GM18873 (cell line): ENCODE results near the gene NR2C2.
A peak's percentile ranks its signal among the peaks of the same experiment; 100 is the strongest.
"Not testable (repeated sequence)": the region's sequence is repeated elsewhere in the genome, so short reads cannot be mapped to it uniquely, and the experiment has no call there.

ENCODE experiments used
- ATAC-seq: cut with Tn5 transposase; IDR thresholded peaks from one replicate; pipeline ENCODE4 v1.9.1; 2021; ENCODE audit warnings: mild to moderate bottlenecking, moderate library complexity, moderate number of reproducible peaks; ENCODE audit not compliant: unreplicated experiment, low FRiP score

NR2C2 gene

GRCh38 chr3:14957153-14957552, 9.8 kb downstream of the NR2C2 start:
- ATAC-seq: no peak

- ATAC-seq: no peak
These were observed 10.5 kb downstream of the NR2C2 start for GRCh38 chr3:14957925-14958324.

GRCh38 chr3:14959359-14959943, 12.1 kb downstream of the NR2C2 start:
- ATAC-seq: no peak

DNA sequence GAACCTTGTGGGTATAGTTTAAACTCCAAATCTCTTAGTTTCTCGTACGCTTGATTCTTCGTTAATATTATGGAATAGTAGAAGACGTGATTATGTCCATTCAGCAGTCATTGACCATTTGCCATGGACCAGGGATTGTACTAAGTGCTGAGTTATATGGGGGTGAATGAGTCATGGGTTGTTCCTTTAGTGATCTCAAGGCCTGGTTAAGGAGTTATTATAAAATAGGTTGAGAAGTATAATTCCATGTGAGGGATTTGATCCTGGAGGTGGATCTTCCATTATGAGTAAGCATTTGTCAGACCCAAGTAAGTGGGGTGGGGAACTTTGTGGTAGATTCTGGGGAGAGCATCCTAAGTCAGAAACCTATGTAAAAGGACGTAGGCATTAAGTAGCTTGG, 15.4 kb downstream of the NR2C2 start:
- no peak for ATAC-seq

GRCh38 chr3:14967285-14967684, 19.9 kb downstream of the NR2C2 start:
- ATAC-seq: no peak

GRCh38 chr3:14969671-14970070, 22.3 kb downstream of the NR2C2 start:
- ATAC-seq: no peak

DNA sequence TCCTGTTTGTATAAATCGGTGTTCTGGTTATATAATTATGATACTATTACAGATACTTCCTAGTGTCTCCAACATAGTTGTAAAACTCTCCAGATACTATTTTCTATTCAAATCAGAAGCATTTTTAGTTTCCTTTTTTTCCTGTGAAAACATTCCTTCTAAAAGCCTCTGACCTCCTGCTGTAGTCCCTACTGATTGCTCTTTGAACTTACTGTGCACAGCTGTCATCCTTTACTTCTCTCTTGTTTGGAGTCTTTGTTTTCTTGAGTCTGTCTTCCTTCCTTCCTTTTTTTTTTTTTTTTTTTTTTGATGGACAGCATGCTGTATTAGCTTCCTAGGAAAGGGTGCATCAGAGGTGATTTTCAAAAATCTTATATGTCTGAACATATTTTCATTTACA, 28.9 kb downstream of the NR2C2 start:
- ATAC-seq: no peak

DNA sequence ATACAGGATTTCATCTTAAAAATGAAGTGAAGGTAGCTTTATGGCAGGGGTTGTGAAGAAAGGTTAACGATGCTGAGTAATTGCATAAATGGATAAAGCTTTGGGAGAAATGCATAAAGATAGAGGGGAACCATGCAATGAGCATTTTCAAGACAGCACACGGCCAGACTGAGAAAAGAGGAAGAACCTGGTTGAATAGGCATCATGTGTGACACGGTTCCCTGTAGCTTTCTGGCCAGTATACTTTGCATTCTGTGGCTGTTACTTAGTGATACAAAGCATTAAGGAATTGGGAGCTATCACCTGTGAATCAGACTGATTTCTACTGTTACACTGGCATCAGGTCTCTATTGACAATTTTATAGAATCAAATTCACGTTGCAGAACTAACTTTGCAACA, 33.3 kb downstream of the NR2C2 start:
- ATAC-seq: no peak

- no peak for ATAC-seq
These were observed 37.3 kb downstream of the NR2C2 start for GRCh38 chr3:14984581-14985113.

- ATAC-seq: peak; percentile 97
These were observed 41.6 kb downstream of the NR2C2 start for GRCh38 chr3:14988988-14989394.

DNA sequence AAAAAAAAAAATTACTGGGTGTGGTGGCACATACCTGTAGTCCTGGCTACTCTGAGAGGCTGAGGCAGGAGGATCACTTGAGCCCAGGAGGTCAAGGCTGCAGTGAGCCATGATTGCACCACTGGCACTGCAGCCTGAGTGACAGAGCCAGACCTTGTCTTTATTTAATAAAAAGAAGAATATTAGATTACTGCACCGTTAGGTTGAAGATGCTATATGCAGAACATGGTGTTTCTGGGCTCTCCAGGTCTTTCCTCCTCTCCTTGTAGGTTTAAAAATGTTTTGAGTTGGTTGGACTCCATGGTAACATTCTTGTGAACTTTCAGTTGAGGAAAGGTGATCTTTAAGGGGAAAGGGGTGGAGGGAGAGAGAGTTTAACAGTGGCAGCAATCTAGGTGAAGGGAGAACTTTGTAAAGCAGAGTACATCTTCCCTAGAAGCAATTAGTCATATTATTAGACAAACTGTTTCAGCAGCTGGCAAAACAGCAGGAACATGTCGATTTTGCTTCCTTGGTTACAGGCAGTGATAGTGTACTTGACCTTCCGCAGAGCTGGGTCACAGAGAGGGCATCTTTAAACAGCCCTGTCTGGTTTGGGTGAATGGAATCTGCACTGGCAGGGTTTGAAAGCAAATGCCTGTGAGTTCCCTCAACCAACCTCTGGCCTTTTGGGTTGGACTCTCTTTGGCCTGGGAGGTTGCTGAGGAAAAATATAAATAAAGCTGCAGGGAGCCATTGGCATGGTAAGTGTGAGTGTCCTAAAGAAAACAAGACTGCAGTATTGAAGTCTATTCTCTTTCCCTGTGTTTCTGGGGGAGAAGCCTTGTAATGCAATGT, 42.8 kb downstream of the NR2C2 start:
- ATAC-seq: no peak

- ATAC-seq: no peak
These were observed 43.4 kb downstream of the NR2C2 start for GRCh38 chr3:14990780-14991148.

GRCh38 chr3:14991151-14991742, 43.9 kb downstream of the NR2C2 start:
- no peak for ATAC-seq

- no peak for ATAC-seq
These were observed 44.6 kb downstream of the NR2C2 start for GRCh38 chr3:14991818-14992612.

- ATAC-seq: no peak
These were observed 50.6 kb downstream of the NR2C2 start for GRCh38 chr3:14997941-14998340.

GRCh38 chr3:14999182-14999581, 51.8 kb downstream of the NR2C2 start:
- not testable (repeated sequence) for ATAC-seq

GRCh38 chr3:15007681-15008141, 60.3 kb downstream of the NR2C2 start:
- no peak for ATAC-seq

DNA sequence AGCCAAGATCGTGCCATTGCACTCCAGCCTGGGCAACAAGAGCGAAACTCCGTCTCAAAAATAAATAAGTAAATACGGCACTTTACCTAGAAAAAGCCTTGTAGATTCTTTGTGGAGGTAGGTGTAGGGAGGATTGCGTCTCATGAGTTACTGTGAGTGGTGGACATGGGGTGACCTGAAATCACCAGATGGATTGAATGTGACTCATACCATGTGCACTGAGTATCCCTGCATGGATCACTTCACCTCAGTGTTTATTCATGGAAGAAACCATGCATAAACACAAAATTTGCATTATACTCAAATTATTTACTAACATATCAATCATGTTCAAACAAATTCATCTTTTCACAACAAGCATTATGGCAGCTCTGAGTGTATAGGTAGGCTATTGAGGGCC, 61.8 kb downstream of the NR2C2 start:
- no peak for ATAC-seq

- no peak for ATAC-seq
These were observed 63.3 kb downstream of the NR2C2 start for GRCh38 chr3:15010664-15011063.

- ATAC-seq: no peak
These were observed 63.8 kb downstream of the NR2C2 start for GRCh38 chr3:15011174-15011573.
